OCI-LY1 (cell line): Measurements from ENCODE around the gene AREL1.

ENCODE experiments used
- H2AFZ ChIP-seq: fragments of 200-600 bp; sonication (generic), shearing (Covaris generic); 2 replicates; pipeline ENCODE4 v1.6.0; 2014; ENCODE audit warnings: antibody characterized with exemption, mild to moderate bottlenecking, low read length
- H3F3A ChIP-seq: fragments of 200-600 bp; sonication (generic), shearing (Covaris generic); 2 replicates; pipeline ENCODE4 v1.6.0; 2014; ENCODE audit warnings: mild to moderate bottlenecking, antibody characterized with exemption, low read length, moderate library complexity; ENCODE audit not compliant: insufficient read depth
- H3K27ac ChIP-seq: fragments of 200-600 bp; sonication (generic); 2 replicates; pipeline ENCODE4 v1.5.1; 2014; ENCODE audit warnings: low read length, mixed run types, mild to moderate bottlenecking, low read depth; ENCODE audit not compliant: poor library complexity, severe bottlenecking
- H3K27me3 ChIP-seq: fragments of 200-600 bp; sonication (generic); 2 replicates; pipeline ENCODE4 v1.6.0; 2014; ENCODE audit warnings: antibody characterized with exemption, mild to moderate bottlenecking, low read length, moderate library complexity; ENCODE audit not compliant: insufficient read depth
- H3K36me3 ChIP-seq: fragments of 200-600 bp; sonication (generic); 2 replicates; pipeline ENCODE4 v1.6.1; 2014; ENCODE audit warnings: mild to moderate bottlenecking, antibody characterized with exemption, low read length, moderate library complexity, mixed read lengths; ENCODE audit not compliant: insufficient read depth
- H3K4me1 ChIP-seq: fragments of 200-600 bp; sonication (generic); 2 replicates; pipeline ENCODE4 v1.5.1; 2014; ENCODE audit warnings: mild to moderate bottlenecking, low read length, moderate library complexity; ENCODE audit not compliant: insufficient read depth, severe bottlenecking
- H3K4me2 ChIP-seq: fragments of 200-600 bp; sonication (generic), shearing (Covaris generic); 2 replicates; pipeline ENCODE4 v1.6.1; 2014; ENCODE audit warnings: low read length
- H3K4me3 ChIP-seq: fragments of 200-600 bp; sonication (generic); 2 replicates; pipeline ENCODE4 v1.5.1; 2014; ENCODE audit warnings: low read length, low read depth, mild to moderate bottlenecking, mixed read lengths; ENCODE audit not compliant: poor library complexity, severe bottlenecking
- H3K79me2 ChIP-seq: fragments of 200-600 bp; shearing (Covaris generic); 2 replicates; pipeline ENCODE4 v1.6.1; 2016; ENCODE audit warnings: mixed run types, low read length, mixed read lengths; ENCODE audit not compliant: insufficient read depth
- H3K9ac ChIP-seq: fragments of 200-600 bp; sonication (generic), shearing (Covaris generic); 2 replicates; pipeline ENCODE4 v1.6.1; 2014; ENCODE audit warnings: mild to moderate bottlenecking, low read length, mixed read lengths
- H3K9me2 ChIP-seq: fragments of 200-600 bp; sonication (generic), shearing (Covaris generic); 2 replicates; pipeline ENCODE4 v1.6.1; 2014; ENCODE audit warnings: low read depth, mild to moderate bottlenecking, low read length, mixed read lengths
- H3K9me3 ChIP-seq: fragments of 200-600 bp; shearing (Covaris generic); 2 replicates; pipeline ENCODE4 v1.6.1; 2014; ENCODE audit warnings: low read length, mixed read lengths
- H4K20me1 ChIP-seq: fragments of 200-600 bp; sonication (generic), shearing (Covaris generic); 2 replicates; pipeline ENCODE4 v1.6.0; 2016; ENCODE audit warnings: mild to moderate bottlenecking, low read length; ENCODE audit not compliant: insufficient read depth
- CTCF ChIP-seq: fragments of 200-600 bp; sonication (generic), shearing (Covaris generic); IDR thresholded peaks from 2 replicates; pipeline ENCODE4 v1.5.1; 2017; ENCODE audit warnings: mild to moderate bottlenecking, antibody characterized with exemption, low read length, moderate library complexity, mixed read lengths
- EZH2 ChIP-seq: fragments of 200-600 bp; sonication (generic), shearing (Covaris generic); IDR thresholded peaks from 2 replicates; pipeline ENCODE4 v1.8.0; 2017; ENCODE audit warnings: borderline replicate concordance, mixed run types, mild to moderate bottlenecking, antibody characterized with exemption, low read length, moderate library complexity, mixed read lengths

The AREL1 gene

GRCh38 chr14:74630881-74631690, 81.8 kb downstream of the AREL1 start:
- no peaks in the 10 kb centered on the region for H3K36me3 ChIP-seq
- no peaks in the 10 kb centered on the region for H4K20me1 ChIP-seq
- no peaks in the 10 kb centered on the region for H3K4me1 ChIP-seq
- H3K9me2 ChIP-seq: no peaks in the 10 kb centered on the region
- TF ChIP-seq EZH2: no peak
- TF ChIP-seq CTCF: no peak
- no peaks in the 10 kb centered on the region for H3K27me3 ChIP-seq
- no peak overlapping the region for H3K27ac ChIP-seq
- no peaks in the 10 kb centered on the region for H3K9me3 ChIP-seq
- no peaks in the 10 kb centered on the region for H3K79me2 ChIP-seq
- no peak overlapping the region for H3K4me3 ChIP-seq
- H3K9ac ChIP-seq: no peak overlapping the region
- no peak overlapping the region for H2AFZ ChIP-seq
- H3K4me2 ChIP-seq: no peak overlapping the region
- no peaks in the 10 kb centered on the region for H3F3A ChIP-seq

- no peak overlapping the region for H3K4me3 ChIP-seq
- no peaks in the 10 kb centered on the region for H3K79me2 ChIP-seq
- H3K9me2 ChIP-seq: no peaks in the 10 kb centered on the region
- no peaks in the 10 kb centered on the region for H3F3A ChIP-seq
- no peaks in the 10 kb centered on the region for H3K9me3 ChIP-seq
- H3K36me3 ChIP-seq: no peaks in the 10 kb centered on the region
- no peak overlapping the region for H3K27ac ChIP-seq
- H2AFZ ChIP-seq: no peak overlapping the region
- no peak overlapping the region for H3K4me2 ChIP-seq
- TF ChIP-seq EZH2 (no peak), CTCF (no peak)
- H4K20me1 ChIP-seq: no peaks in the 10 kb centered on the region
- no peak overlapping the region for H3K9ac ChIP-seq
- H3K4me1 ChIP-seq: no peaks in the 10 kb centered on the region
- H3K27me3 ChIP-seq: no peaks in the 10 kb centered on the region
Measured at GRCh38 chr14:74628418-74628817, 84.5 kb downstream of the AREL1 start.

GRCh38 chr14:74627076-74627475, 85.8 kb downstream of the AREL1 start:
- Histone ChIP-seq H3K9me2 (no peaks in the 10 kb centered on the region), H2AFZ (no peak overlapping the region), H3K27me3 (no peaks in the 10 kb centered on the region), H3K27ac (no peak overlapping the region), H3K79me2 (no peaks in the 10 kb centered on the region), H3K4me2 (no peak overlapping the region), H3K9ac (no peak overlapping the region), H3K4me3 (no peak overlapping the region), H3K36me3 (no peaks in the 10 kb centered on the region), H3K9me3 (no peaks in the 10 kb centered on the region), H3F3A (no peaks in the 10 kb centered on the region), H4K20me1 (no peaks in the 10 kb centered on the region), H3K4me1 (no peaks in the 10 kb centered on the region)
- no peak for TF ChIP-seq CTCF
- TF ChIP-seq EZH2: no peak
